ENCODE data around the gene BCL2L13. TPM values are rescaled to one million over a fixed set of nuclear protein-coding genes. Genes with fewer than 3 reads are reported as not detected.
"Not testable (repeated sequence)": the region's sequence is repeated elsewhere in the genome, so short reads cannot be mapped to it uniquely, and the experiment has no call there.

The BCL2L13 gene
- polyA plus RNA-seq, 4 donors: 15.1 to 35.1 (median 20.6) TPM

- WGBS, 3 donors: 0% methylated on average over 1 of the region's 1 CpG
- peaks cover 0 to 10% (median 0%) of the 10 kb centered on the region in 3 donors for H3K36me3 ChIP-seq (ENCODE audit: control insufficient read depth in 3 of 3, insufficient read depth in 2 of 3, low read depth in 1 of 3, low read length in 3 of 3)
- no peaks in the 10 kb centered on the region for H3K9me3 ChIP-seq (ENCODE audit: control insufficient read depth in 2 of 2, insufficient read depth in 1 of 2, low read depth in 1 of 2, low read length in 1 of 2)
- H3K27ac ChIP-seq (ENCODE audit: low read depth in 1 of 3, low read length in 2 of 3): peak overlapping the region; percentile 68 to 96 (median 94)
- no peak for FAIRE-seq
- peaks cover 0 to 10% (median 4%) of the 10 kb centered on the region in 3 donors for H3K4me1 ChIP-seq (ENCODE audit: control insufficient read depth in 3 of 3, insufficient read depth in 2 of 3, low read depth in 1 of 3, low read length in 2 of 3)
- peak in 1 of 2 donors; percentile 7 for DNase-seq
- H3K27me3 ChIP-seq (ENCODE audit: control insufficient read depth in 3 of 3, insufficient read depth in 3 of 3, low read length in 3 of 3): no peaks in the 10 kb centered on the region
- peak overlapping the region; percentile 91 to 98 (median 92) for H3K4me3 ChIP-seq (ENCODE audit: low read depth in 1 of 3, low read length in 3 of 3)
Observed at GRCh38 chr22:17629173-17629489, 9.4 kb upstream of the BCL2L13 start.

GRCh38 chr22:17629641-17630040 is 8.9 kb upstream of the BCL2L13 start:
- Histone ChIP-seq H3K4me1 (ENCODE audit: control insufficient read depth in 3 of 3, insufficient read depth in 2 of 3, low read depth in 1 of 3, low read length in 2 of 3) (peaks cover 0 to 10% (median 4%) of the 10 kb centered on the region in 3 donors), H3K9me3 (ENCODE audit: control insufficient read depth in 2 of 2, insufficient read depth in 1 of 2, low read depth in 1 of 2, low read length in 1 of 2) (no peaks in the 10 kb centered on the region), H3K27me3 (ENCODE audit: control insufficient read depth in 3 of 3, insufficient read depth in 3 of 3, low read length in 3 of 3) (no peaks in the 10 kb centered on the region), H3K36me3 (ENCODE audit: control insufficient read depth in 3 of 3, insufficient read depth in 2 of 3, low read depth in 1 of 3, low read length in 3 of 3) (peaks cover 0 to 6% (median 0%) of the 10 kb centered on the region in 3 donors), H3K27ac (ENCODE audit: low read depth in 1 of 3, low read length in 2 of 3) (no peak overlapping the region), H3K4me3 (ENCODE audit: low read depth in 1 of 3, low read length in 3 of 3) (no peak overlapping the region)
- FAIRE-seq: no peak
- WGBS, 3 donors: 77 to 89% (median 88%) methylated on average over 7 of the region's 7 CpGs
- DNase-seq: no peak

GRCh38 chr22:17631076-17631565 is 7.4 kb upstream of the BCL2L13 start:
- Histone ChIP-seq H3K27me3 (ENCODE audit: control insufficient read depth in 3 of 3, insufficient read depth in 3 of 3, low read length in 3 of 3) (no peaks in the 10 kb centered on the region), H3K27ac (ENCODE audit: low read depth in 1 of 3, low read length in 2 of 3) (no peak overlapping the region), H3K4me1 (ENCODE audit: control insufficient read depth in 3 of 3, insufficient read depth in 2 of 3, low read depth in 1 of 3, low read length in 2 of 3) (peaks cover 0 to 10% (median 4%) of the 10 kb centered on the region in 3 donors), H3K9me3 (ENCODE audit: control insufficient read depth in 2 of 2, insufficient read depth in 1 of 2, low read depth in 1 of 2, low read length in 1 of 2) (no peaks in the 10 kb centered on the region), H3K4me3 (ENCODE audit: low read depth in 1 of 3, low read length in 3 of 3) (no peak overlapping the region), H3K36me3 (ENCODE audit: control insufficient read depth in 3 of 3, insufficient read depth in 2 of 3, low read depth in 1 of 3, low read length in 3 of 3) (peaks cover 0 to 4% (median 0%) of the 10 kb centered on the region in 3 donors)
- WGBS, 3 donors: 93 to 95% (median 94%) methylated on average over 9 of the region's 9 CpGs
- DNase-seq: no peak
- no peak for FAIRE-seq

GRCh38 chr22:17633217-17633997 is 5.2 kb upstream of the BCL2L13 start:
- Histone ChIP-seq H3K27ac (ENCODE audit: low read depth in 1 of 3, low read length in 2 of 3) (peak overlapping the region in 1 of 3 donors; percentile 72), H3K4me3 (ENCODE audit: low read depth in 1 of 3, low read length in 3 of 3) (no peak overlapping the region), H3K9me3 (ENCODE audit: control insufficient read depth in 2 of 2, insufficient read depth in 1 of 2, low read depth in 1 of 2, low read length in 1 of 2) (no peaks in the 10 kb centered on the region), H3K36me3 (ENCODE audit: control insufficient read depth in 3 of 3, insufficient read depth in 2 of 3, low read depth in 1 of 3, low read length in 3 of 3) (no peaks in the 10 kb centered on the region), H3K4me1 (ENCODE audit: control insufficient read depth in 3 of 3, insufficient read depth in 2 of 3, low read depth in 1 of 3, low read length in 2 of 3) (peaks cover 0 to 10% (median 0%) of the 10 kb centered on the region in 3 donors), H3K27me3 (ENCODE audit: control insufficient read depth in 3 of 3, insufficient read depth in 3 of 3, low read length in 3 of 3) (no peaks in the 10 kb centered on the region)
- FAIRE-seq (no peak), DNase-seq (peak in 1 of 2 donors; percentile 71)
- 72 to 88% (median 83%) methylated on average over 4 of the region's 4 CpGs for WGBS, 3 donors

- peak overlapping the region in 1 of 3 donors; percentile 72 for H3K27ac ChIP-seq (ENCODE audit: low read depth in 1 of 3, low read length in 2 of 3)
Observed at GRCh38 chr22:17633998-17634323, 4.6 kb upstream of the BCL2L13 start.

GRCh38 chr22:17634696-17635095 is 3.9 kb upstream of the BCL2L13 start:
- H3K36me3 ChIP-seq (ENCODE audit: control insufficient read depth in 3 of 3, insufficient read depth in 2 of 3, low read depth in 1 of 3, low read length in 3 of 3): no peaks in the 10 kb centered on the region
- H3K27ac ChIP-seq (ENCODE audit: low read depth in 1 of 3, low read length in 2 of 3): no peak overlapping the region
- 93 to 96% (median 94%) methylated on average over 3 of the region's 3 CpGs for WGBS, 3 donors
- FAIRE-seq (no peak), DNase-seq (no peak)
- H3K4me3 ChIP-seq (ENCODE audit: low read depth in 1 of 3, low read length in 3 of 3): no peak overlapping the region
- H3K9me3 ChIP-seq (ENCODE audit: control insufficient read depth in 2 of 2, insufficient read depth in 1 of 2, low read depth in 1 of 2, low read length in 1 of 2): no peaks in the 10 kb centered on the region
- H3K27me3 ChIP-seq (ENCODE audit: control insufficient read depth in 3 of 3, insufficient read depth in 3 of 3, low read length in 3 of 3): no peaks in the 10 kb centered on the region
- peaks cover 0 to 10% (median 0%) of the 10 kb centered on the region in 3 donors for H3K4me1 ChIP-seq (ENCODE audit: control insufficient read depth in 3 of 3, insufficient read depth in 2 of 3, low read depth in 1 of 3, low read length in 2 of 3)

More at GRCh38 chr22:17633998-17634323, 4.6 kb upstream of the BCL2L13 start:
- Histone ChIP-seq H3K27me3 (ENCODE audit: control insufficient read depth in 3 of 3, insufficient read depth in 3 of 3, low read length in 3 of 3) (no peaks in the 10 kb centered on the region), H3K4me3 (ENCODE audit: low read depth in 1 of 3, low read length in 3 of 3) (no peak overlapping the region), H3K36me3 (ENCODE audit: control insufficient read depth in 3 of 3, insufficient read depth in 2 of 3, low read depth in 1 of 3, low read length in 3 of 3) (no peaks in the 10 kb centered on the region), H3K4me1 (ENCODE audit: control insufficient read depth in 3 of 3, insufficient read depth in 2 of 3, low read depth in 1 of 3, low read length in 2 of 3) (peaks cover 0 to 10% (median 0%) of the 10 kb centered on the region in 3 donors), H3K9me3 (ENCODE audit: control insufficient read depth in 2 of 2, insufficient read depth in 1 of 2, low read depth in 1 of 2, low read length in 1 of 2) (no peaks in the 10 kb centered on the region)
- 91 to 97% (median 96%) methylated on average over 3 of the region's 3 CpGs for WGBS, 3 donors
- FAIRE-seq: no peak
- no peak for DNase-seq

GRCh38 chr22:17636850-17637249 is 1.7 kb upstream of the BCL2L13 start:
- FAIRE-seq: not testable (repeated sequence)
- 86 to 90% (median 86%) methylated on average over 10 of the region's 10 CpGs for WGBS, 3 donors
- H3K4me1 ChIP-seq (ENCODE audit: control insufficient read depth in 3 of 3, insufficient read depth in 2 of 3, low read depth in 1 of 3, low read length in 2 of 3): peaks cover 0 to 10% (median 0%) of the 10 kb centered on the region in 3 donors

GRCh38 chr22:17637490-17638181 is 921 bp upstream of the BCL2L13 start:
- DNase-seq (no peak), FAIRE-seq (no peak)
- WGBS, 3 donors: 43 to 51% (median 48%) methylated on average over 10 of the region's 10 CpGs

More at GRCh38 chr22:17636850-17637249, 1.7 kb upstream of the BCL2L13 start:
- not testable (repeated sequence) for H3K36me3 ChIP-seq (ENCODE audit: control insufficient read depth in 3 of 3, insufficient read depth in 2 of 3, low read depth in 1 of 3, low read length in 3 of 3); H3K4me3 ChIP-seq (ENCODE audit: low read depth in 1 of 3, low read length in 3 of 3); DNase-seq; H3K27me3 ChIP-seq (ENCODE audit: control insufficient read depth in 3 of 3, insufficient read depth in 3 of 3, low read length in 3 of 3); H3K27ac ChIP-seq (ENCODE audit: low read depth in 1 of 3, low read length in 2 of 3); H3K9me3 ChIP-seq (ENCODE audit: control insufficient read depth in 2 of 2, insufficient read depth in 1 of 2, low read depth in 1 of 2, low read length in 1 of 2)

More at GRCh38 chr22:17637490-17638181, 921 bp upstream of the BCL2L13 start:
- peak overlapping the region in 2 of 3 donors; percentile 67 to 81 for H3K4me3 ChIP-seq (ENCODE audit: low read depth in 1 of 3, low read length in 3 of 3)
- H3K27me3 ChIP-seq (ENCODE audit: control insufficient read depth in 3 of 3, insufficient read depth in 3 of 3, low read length in 3 of 3): no peaks in the 10 kb centered on the region
- no peaks in the 10 kb centered on the region for H3K36me3 ChIP-seq (ENCODE audit: control insufficient read depth in 3 of 3, insufficient read depth in 2 of 3, low read depth in 1 of 3, low read length in 3 of 3)
- peak overlapping the region; percentile 96 to 99 (median 99) for H3K27ac ChIP-seq (ENCODE audit: low read depth in 1 of 3, low read length in 2 of 3)
- H3K4me1 ChIP-seq (ENCODE audit: control insufficient read depth in 3 of 3, insufficient read depth in 2 of 3, low read depth in 1 of 3, low read length in 2 of 3): peaks cover 0 to 10% (median 0%) of the 10 kb centered on the region in 3 donors
- H3K9me3 ChIP-seq (ENCODE audit: control insufficient read depth in 2 of 2, insufficient read depth in 1 of 2, low read depth in 1 of 2, low read length in 1 of 2): peaks cover 0 to 5% of the 10 kb centered on the region in 2 donors
